ENCODE results near the gene CDK4. TPM values are rescaled to one million over a fixed set of nuclear protein-coding genes. Genes with fewer than 3 reads are reported as not detected.
A peak's percentile ranks its signal among the peaks of the same experiment; 100 is the strongest.

CDK4 gene
- total and polyA plus RNA-seq, 2 of the 4 experiments (the other 2 are of a cell fraction): 261 to 297 TPM

GRCh38 chr12:57740656-57741412 lies 11.3 kb downstream of the CDK4 start:
- H3K18ac ChIP-seq (ENCODE audit: low read depth, low read length): no peak overlapping the region
- peaks cover 6% of the 10 kb centered on the region for H3K4me1 ChIP-seq (ENCODE audit: control insufficient read depth, insufficient read depth, low read length)
- H3K4me3 ChIP-seq (ENCODE audit: insufficient read depth, low read depth, low read length): no peak overlapping the region
- H4K8ac ChIP-seq (ENCODE audit: low read depth in 2 of 2, low read length in 2 of 2): no peak overlapping the region
- BruUV-seq (replicated peaks): no TSS peak
- peaks cover 5% of the 10 kb centered on the region for H3K9me1 ChIP-seq (ENCODE audit: insufficient read depth, low read length)
- WGBS, 2 experiments (ENCODE audit: extremely low coverage in 2 of 2, insufficient read length in 1 of 2): no CpG with 5 or more reads among the region's 5 CpGs
- H2BK5ac ChIP-seq (ENCODE audit: low read depth, low read length, poor library complexity, severe bottlenecking): no peak overlapping the region
- H4K91ac ChIP-seq (ENCODE audit: insufficient read depth, low read depth, low read length): no peak overlapping the region
- no peak overlapping the region for H3K4ac ChIP-seq (ENCODE audit: low read depth, low read length)
- dilution Hi-C loops (cut with HindIII; ENCODE audit: low sequenced_read_pairs, unreplicated experiment) (no loop called here), intact Hi-C loops (cut with micrococcal nuclease) (no loop called here), in situ Hi-C loops (cut with MboI; ENCODE audit: low sequenced_read_pairs) (no loop called here)
- H2AFZ ChIP-seq (replicated peaks; ENCODE audit: low read length, poor library complexity): no peak overlapping the region
- 0 out of 2 replicates have a peak, but pooled peaks cover 3% of the 10 kb centered on the region for H4K20me1 ChIP-seq (ENCODE audit: insufficient read depth, low read length)
- DNase-seq: no peak
- peaks cover 60% of the 10 kb centered on the region for H3K27me3 ChIP-seq (ENCODE audit: control insufficient read depth, insufficient read depth, low read length)
- no peak overlapping the region for H3K23ac ChIP-seq (ENCODE audit: low read depth, low read length)
- ATAC-seq (ENCODE audit: low read depth): no peak
- no peak overlapping the region for H3K14ac ChIP-seq (replicated peaks; ENCODE audit: low read depth, low read length)
- H3K9ac ChIP-seq (ENCODE audit: low read depth, low read length): no peak overlapping the region
- H2AK5ac ChIP-seq (ENCODE audit: low read depth, low read length): no peak overlapping the region
- no peak overlapping the region for H4K5ac ChIP-seq (ENCODE audit: low read depth, low read length)
- H3K27ac ChIP-seq (ENCODE audit: insufficient read depth, low read length): no peak overlapping the region
- peaks cover 6 to 13% of the 10 kb centered on the region in 2 experiments; a peak in 3 of 4 replicates for H3K79me1 ChIP-seq (ENCODE audit: low read depth in 1 of 2, low read length in 2 of 2)
- no peak overlapping the region for H2BK20ac ChIP-seq (ENCODE audit: low read depth, low read length)
- H2BK15ac ChIP-seq (ENCODE audit: low read depth, low read length): no peak overlapping the region
- H3K9me3 ChIP-seq (ENCODE audit: control insufficient read depth, insufficient read depth, low read length): peaks cover 2% of the 10 kb centered on the region; the same call in 1 of the 2 replicates
- CTCF ChIA-PET: no interaction called here
- H3K36me3 ChIP-seq (ENCODE audit: control insufficient read depth, insufficient read depth, low read length): no peaks in the 10 kb centered on the region
- POLR2A ChIA-PET (ENCODE audit: unreplicated experiment): no interaction called here
- no peak overlapping the region for H3K56ac ChIP-seq (ENCODE audit: extremely low read depth, insufficient read depth, low read length)
- no peak overlapping the region for H3K4me2 ChIP-seq (ENCODE audit: low read depth, low read length)
- no peak overlapping the region for H2BK120ac ChIP-seq (ENCODE audit: low read depth, low read length)
- H2AK9ac ChIP-seq (replicated peaks; ENCODE audit: low read depth, low read length, poor library complexity): peak overlapping the region; percentile 10
- TF ChIP-seq FOS (IDR thresholded peaks at IDR 0.05; ENCODE audit: low read depth, low read length): no peak
- no peak for TF ChIP-seq NFE2L2 (IDR thresholded peaks at IDR 0.05; ENCODE audit: low read depth, low read length)
- TF ChIP-seq ELK1 (IDR thresholded peaks at IDR 0.05; ENCODE audit: borderline replicate concordance, low read depth, low read length): no peak
- TF ChIP-seq BHLHE40 (IDR thresholded peaks at IDR 0.05; ENCODE audit: low read depth, low read length): no peak
- no peak for TF ChIP-seq SMC3 (IDR thresholded peaks at IDR 0.05; ENCODE audit: low read depth, low read length)
- no peak for TF ChIP-seq RAD21 (IDR thresholded peaks at IDR 0.05; ENCODE audit: low read length)
- no peak for TF ChIP-seq CHD1 (IDR thresholded peaks at IDR 0.05; ENCODE audit: low read depth, low read length)
- no peak for TF ChIP-seq RCOR1 (IDR thresholded peaks at IDR 0.05; ENCODE audit: insufficient replicate concordance, low read length)
- TF ChIP-seq CEBPB (IDR thresholded peaks at IDR 0.05; ENCODE audit: low read depth, low read length): no peak
- no peak for TF ChIP-seq POLR2A (IDR thresholded peaks at IDR 0.05; ENCODE audit: low read depth, low read length)
- no peak for TF ChIP-seq USF2 (IDR thresholded peaks at IDR 0.05; ENCODE audit: low read depth, low read length)
- TF ChIP-seq CTCF (conservative IDR thresholded peaks at IDR 0.05; ENCODE audit: low read depth, low read length): no peak
- TF ChIP-seq MXI1 (IDR thresholded peaks at IDR 0.05; ENCODE audit: borderline replicate concordance, low read depth, low read length): no peak
- TF ChIP-seq MAFK (IDR thresholded peaks at IDR 0.05; ENCODE audit: low read depth, low read length): no peak
- no peak for TF ChIP-seq MAZ (IDR thresholded peaks at IDR 0.05; ENCODE audit: borderline replicate concordance, low read depth, low read length)
- TF ChIP-seq RFX5 (IDR thresholded peaks at IDR 0.05; ENCODE audit: low read depth, low read length): no peak

All from IMR-90 (cell line).